ENCODE data around the gene PAX6. TPM values are rescaled to one million over a fixed set of nuclear protein-coding genes. Genes with fewer than 3 reads are reported as not detected.

The PAX6 gene
- total RNA-seq, 2 donors from 2014 or later, result 1.1 to 1.6 TPM

DNA sequence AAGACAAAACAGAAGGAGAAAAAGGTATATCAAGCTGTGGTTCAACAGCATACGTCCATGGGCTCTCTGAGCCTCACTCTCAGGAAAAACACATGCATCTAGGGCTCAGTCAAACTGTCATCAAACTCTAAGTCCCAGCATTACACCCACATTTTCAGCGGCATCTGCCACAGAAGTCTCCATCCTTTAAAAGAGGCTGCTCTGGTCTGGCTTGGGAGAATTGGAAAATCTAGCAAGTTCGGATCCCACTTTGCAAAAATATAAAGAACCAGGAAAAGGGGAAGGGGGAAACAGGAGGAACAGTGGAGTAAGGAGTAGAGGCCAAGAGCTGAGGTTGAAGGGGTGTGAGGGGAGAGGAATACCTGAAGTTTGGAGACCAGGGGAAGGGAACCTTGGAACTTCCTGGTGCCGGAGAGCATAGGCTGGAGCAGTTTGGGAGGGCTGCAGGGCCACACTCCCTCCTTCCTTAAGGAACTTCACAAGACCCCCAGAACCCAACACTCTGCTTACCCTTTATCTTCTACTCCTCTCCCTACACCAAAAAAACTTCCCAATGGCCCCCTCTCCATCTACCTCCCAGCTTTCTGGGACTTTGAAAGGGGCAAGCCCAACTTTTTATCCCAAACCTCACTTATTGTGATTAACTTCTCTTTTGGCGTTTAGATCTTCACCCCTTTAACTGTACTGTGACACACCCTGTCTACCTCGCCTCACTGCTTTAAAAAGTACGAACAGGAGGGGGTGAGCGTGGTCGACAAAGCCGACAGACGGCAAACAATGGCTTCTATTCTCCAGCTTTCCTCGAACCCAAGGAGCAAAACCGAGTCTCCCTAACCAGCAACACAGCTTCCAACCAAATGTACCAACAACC lies 4.0 kb downstream of the PAX6 start:
- DNase-seq, result no peak
- peaks cover 96% of the 10 kb centered on the region for H3K27me3 ChIP-seq
- H3K9ac ChIP-seq (ENCODE audit: low read depth in 2 of 2, low read length in 2 of 2), result no peak overlapping the region
- no peak overlapping the region for H3K4me3 ChIP-seq
- H3K9me3 ChIP-seq, result no peaks in the 10 kb centered on the region
- intact Hi-C loops (cut with DNase I), result no loop called here
- H3K4me1 ChIP-seq, result peaks cover 29% of the 10 kb centered on the region
- no peaks in the 10 kb centered on the region for H3K36me3 ChIP-seq
- TF ChIP-seq, protein P1, sequence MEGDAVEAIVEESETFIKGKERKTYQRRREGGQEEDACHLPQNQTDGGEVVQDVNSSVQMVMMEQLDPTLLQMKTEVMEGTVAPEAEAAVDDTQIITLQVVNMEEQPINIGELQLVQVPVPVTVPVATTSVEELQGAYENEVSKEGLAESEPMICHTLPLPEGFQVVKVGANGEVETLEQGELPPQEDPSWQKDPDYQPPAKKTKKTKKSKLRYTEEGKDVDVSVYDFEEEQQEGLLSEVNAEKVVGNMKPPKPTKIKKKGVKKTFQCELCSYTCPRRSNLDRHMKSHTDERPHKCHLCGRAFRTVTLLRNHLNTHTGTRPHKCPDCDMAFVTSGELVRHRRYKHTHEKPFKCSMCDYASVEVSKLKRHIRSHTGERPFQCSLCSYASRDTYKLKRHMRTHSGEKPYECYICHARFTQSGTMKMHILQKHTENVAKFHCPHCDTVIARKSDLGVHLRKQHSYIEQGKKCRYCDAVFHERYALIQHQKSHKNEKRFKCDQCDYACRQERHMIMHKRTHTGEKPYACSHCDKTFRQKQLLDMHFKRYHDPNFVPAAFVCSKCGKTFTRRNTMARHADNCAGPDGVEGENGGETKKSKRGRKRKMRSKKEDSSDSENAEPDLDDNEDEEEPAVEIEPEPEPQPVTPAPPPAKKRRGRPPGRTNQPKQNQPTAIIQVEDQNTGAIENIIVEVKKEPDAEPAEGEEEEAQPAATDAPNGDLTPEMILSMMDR (IDR thresholded peaks at IDR 0.05), result no peak
- H3K27ac ChIP-seq, result no peak overlapping the region

DNA sequence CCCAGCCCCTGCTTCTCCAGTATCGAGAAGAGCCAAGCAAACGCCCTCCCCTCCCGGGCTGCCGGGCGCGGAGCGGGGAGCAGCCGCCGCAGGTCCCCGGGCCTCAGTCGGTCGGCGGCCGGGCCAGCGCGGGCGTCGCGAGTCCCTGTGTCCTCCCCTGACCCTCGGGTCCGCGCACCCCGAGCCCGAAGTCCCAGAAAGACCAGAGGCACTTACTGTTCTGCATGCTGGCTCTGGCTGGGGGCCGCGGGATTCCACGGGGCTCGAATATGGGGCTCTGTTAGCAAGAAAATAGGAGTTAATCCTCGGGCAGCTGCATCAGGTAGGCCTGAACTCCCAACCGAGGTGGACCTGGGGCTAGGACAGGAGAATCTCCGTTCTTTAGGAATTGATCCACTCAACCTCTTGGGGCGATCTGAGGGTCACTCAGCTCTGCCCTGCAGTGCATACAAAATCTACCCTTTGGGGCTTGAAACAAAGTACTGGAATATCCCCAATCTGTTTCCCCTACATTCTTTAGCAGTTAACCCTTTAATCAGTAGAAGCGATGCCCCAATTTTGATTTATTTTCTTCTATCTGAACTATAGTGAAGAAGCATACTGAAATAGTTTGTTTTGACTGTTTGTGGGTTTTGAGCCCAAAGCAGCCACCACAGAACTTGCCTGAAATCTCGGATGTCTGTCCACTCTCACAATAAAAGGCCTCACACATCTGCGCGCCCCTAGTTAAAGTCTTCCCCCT lies 4.8 kb downstream of the PAX6 start:
- peak; percentile 9 for DNase-seq
- peaks cover 23% of the 10 kb centered on the region for H3K4me1 ChIP-seq
- intact Hi-C loops (cut with DNase I), result no loop called here
- TF ChIP-seq, protein P1 (IDR thresholded peaks at IDR 0.05), result no peak
- peaks cover 98% of the 10 kb centered on the region for H3K27me3 ChIP-seq
- no peak overlapping the region for H3K9ac ChIP-seq (ENCODE audit: low read depth in 2 of 2, low read length in 2 of 2)
- no peak overlapping the region for H3K27ac ChIP-seq
- H3K4me3 ChIP-seq, result no peak overlapping the region
- no peaks in the 10 kb centered on the region for H3K9me3 ChIP-seq
- no peaks in the 10 kb centered on the region for H3K36me3 ChIP-seq

DNA sequence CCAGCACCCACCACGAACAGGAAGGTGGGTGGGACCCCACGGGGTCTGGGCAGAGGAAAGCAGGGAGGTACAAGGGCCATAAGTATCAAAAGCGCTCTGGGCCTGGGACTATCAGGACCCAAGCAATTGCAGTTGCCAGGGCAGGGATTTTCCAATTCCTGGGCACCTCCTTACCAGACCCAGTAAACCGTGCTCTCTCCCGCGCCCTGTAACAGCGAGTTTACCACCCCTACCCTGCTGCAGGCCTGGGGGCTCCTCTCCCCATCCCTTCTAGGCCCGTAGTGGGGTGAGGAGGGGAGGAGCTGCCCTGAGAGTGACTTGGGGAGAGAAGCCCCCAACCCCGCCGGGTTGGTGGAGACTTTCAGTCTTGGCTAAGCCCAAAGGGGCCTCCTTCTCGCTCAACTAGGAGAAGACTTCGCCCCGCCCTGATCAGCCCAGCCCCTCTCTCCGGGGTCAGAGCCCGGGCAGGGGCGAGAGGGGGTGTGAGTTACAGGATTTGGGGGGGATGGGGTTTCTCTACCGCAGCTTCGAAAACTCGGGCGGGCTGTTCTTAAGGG lies 5.4 kb downstream of the PAX6 start:
- Histone ChIP-seq H3K27ac (no peak overlapping the region), H3K4me3 (no peak overlapping the region), H3K4me1 (peaks cover 18% of the 10 kb centered on the region), H3K9me3 (no peaks in the 10 kb centered on the region), H3K36me3 (no peaks in the 10 kb centered on the region), H3K27me3 (peaks cover 98% of the 10 kb centered on the region), H3K9ac (ENCODE audit: low read depth in 2 of 2, low read length in 2 of 2) (no peak overlapping the region)
- intact Hi-C loops (cut with DNase I), result no loop called here
- TF ChIP-seq, protein P1 (IDR thresholded peaks at IDR 0.05), result no peak
- no peak for DNase-seq

DNA sequence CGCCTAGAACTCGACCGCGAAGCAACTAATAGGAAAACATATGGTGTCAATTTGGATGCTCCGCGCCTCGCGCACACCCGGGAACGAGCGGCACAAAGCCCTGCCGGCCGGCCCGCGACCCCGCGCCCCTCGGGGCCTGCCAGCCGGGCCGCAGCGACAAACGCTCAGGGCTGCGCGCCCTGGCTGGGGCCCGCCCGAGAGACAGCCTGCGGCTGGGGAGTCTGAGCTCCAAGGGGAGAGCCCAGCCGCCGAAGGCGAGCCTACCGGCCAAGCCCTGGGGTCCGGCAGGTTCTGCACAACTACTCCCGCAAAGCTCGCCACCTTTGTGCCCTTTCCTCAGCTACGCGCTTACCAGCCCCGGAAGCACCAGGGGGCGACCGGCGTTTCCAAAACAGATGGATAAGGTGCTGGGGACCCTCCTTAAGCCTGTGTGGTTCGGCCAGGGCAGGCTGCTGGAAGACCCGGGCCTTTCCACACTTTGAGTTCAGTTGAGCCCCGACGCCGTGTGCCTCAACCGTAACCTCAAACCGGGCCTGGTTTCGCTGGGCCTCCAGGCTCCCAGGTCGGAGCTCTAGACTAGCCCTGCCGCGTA lies 6.0 kb downstream of the PAX6 start:
- TF ChIP-seq, protein P1 (IDR thresholded peaks at IDR 0.05), result no peak
- no peak overlapping the region for H3K4me3 ChIP-seq

DNA sequence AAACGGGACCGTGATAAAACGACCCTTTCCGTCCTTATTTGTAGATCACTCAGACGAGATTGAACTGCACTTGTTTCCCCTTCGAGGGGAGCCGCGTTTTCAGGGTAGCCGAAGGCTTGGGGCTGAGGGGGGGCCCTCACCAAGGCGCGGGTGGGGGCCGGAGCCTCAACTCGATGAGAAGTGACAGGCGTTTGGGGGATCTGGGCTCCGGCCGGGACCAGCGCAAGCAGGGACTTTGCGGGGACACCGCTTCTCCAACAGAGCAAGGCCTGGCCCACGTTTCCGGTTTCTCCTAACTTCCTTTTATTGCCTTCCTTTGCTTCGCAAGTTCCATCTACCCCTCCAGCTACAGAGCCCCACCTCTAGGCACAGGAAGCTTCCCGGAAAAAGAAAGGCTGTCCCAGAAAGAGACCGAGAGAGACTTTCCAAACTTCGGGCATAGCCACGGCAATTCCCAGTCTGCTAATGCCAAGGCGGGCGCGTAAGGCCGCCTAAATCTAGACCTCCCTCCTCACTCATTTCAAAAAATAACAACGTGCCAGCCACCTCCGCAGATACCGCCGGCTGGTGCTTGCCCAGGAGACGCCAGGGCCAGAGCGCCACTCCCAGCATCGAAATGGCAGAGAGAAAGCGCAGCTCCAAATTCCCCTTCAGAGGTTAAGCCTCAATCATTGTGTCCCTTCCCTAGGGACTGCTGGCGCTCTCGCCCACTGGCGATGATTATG lies 6.6 kb downstream of the PAX6 start:
- Histone ChIP-seq H3K4me1 (peaks cover 7% of the 10 kb centered on the region), H3K36me3 (no peaks in the 10 kb centered on the region), H3K27me3 (peaks cover 98% of the 10 kb centered on the region), H3K27ac (no peak overlapping the region), H3K4me3 (no peak overlapping the region), H3K9ac (ENCODE audit: low read depth in 2 of 2, low read length in 2 of 2) (no peak overlapping the region), H3K9me3 (no peaks in the 10 kb centered on the region)
- TF ChIP-seq, protein P1 (IDR thresholded peaks at IDR 0.05), result no peak
- intact Hi-C loops (cut with DNase I), result no loop called here
- no peak for DNase-seq

More for the DNA sequence above, 6.0 kb downstream of the PAX6 start:
- intact Hi-C loops (cut with DNase I), result no loop called here
- Histone ChIP-seq H3K27ac (no peak overlapping the region), H3K9ac (ENCODE audit: low read depth in 2 of 2, low read length in 2 of 2) (no peak overlapping the region), H3K9me3 (no peaks in the 10 kb centered on the region), H3K4me1 (peaks cover 14% of the 10 kb centered on the region), H3K36me3 (no peaks in the 10 kb centered on the region), H3K27me3 (peaks cover 98% of the 10 kb centered on the region)
- DNase-seq, result no peak
